ENCODE measurements around the gene FAS. TPM values are rescaled to one million over a fixed set of nuclear protein-coding genes. Genes with fewer than 3 reads are reported as not detected.

The FAS gene
- polyA plus RNA-seq, 1 experiment: 52.3 TPM

- ChIA-PET POLR2A (no interaction called here), CTCF (interaction anchor here (1.3 kb wide), 1 partner anchor 16 kb away, joined by 3 read pairs; no protein-coding TSS in a partner anchor)
- no peak for DNase-seq (ENCODE audit: low read depth)
- peaks cover 3% of the 10 kb centered on the region; the same call in 1 of the 2 replicates for H3K27me3 ChIP-seq (ENCODE audit: control insufficient read depth, insufficient read depth, low read length)
- no peak for TF ChIP-seq CTCF (IDR thresholded peaks at IDR 0.05; ENCODE audit: insufficient read depth, low read depth, low read length)
- no peak overlapping the region for H3K4me3 ChIP-seq (ENCODE audit: low read depth, low read length)
- H3K36me3 ChIP-seq (ENCODE audit: control insufficient read depth, insufficient read depth, low read length): no peaks in the 10 kb centered on the region
Observed at GRCh38 chr10:89063465-89063864, 72.9 kb downstream of the FAS start.

GRCh38 chr10:89064748-89065147 is 74.2 kb downstream of the FAS start:
- H3K4me3 ChIP-seq (ENCODE audit: low read depth, low read length): no peak overlapping the region
- peaks cover 3% of the 10 kb centered on the region; the same call in 1 of the 2 replicates for H3K27me3 ChIP-seq (ENCODE audit: control insufficient read depth, insufficient read depth, low read length)
- CTCF ChIA-PET: interaction anchor here (1.4 kb wide), 1 partner anchor 35 kb away, joined by 7 read pairs; no protein-coding TSS in a partner anchor
- no peak for DNase-seq (ENCODE audit: low read depth)
- H3K36me3 ChIP-seq (ENCODE audit: control insufficient read depth, insufficient read depth, low read length): no peaks in the 10 kb centered on the region
- POLR2A ChIA-PET: no interaction called here
- TF ChIP-seq CTCF (IDR thresholded peaks at IDR 0.05; ENCODE audit: insufficient read depth, low read depth, low read length): no peak

Small RNA genes lying within 50 kb of the gene (small RNA-seq; reads per million reads assigned to genes)
- gene MIR4679-2 (ENCODE audit: insufficient read length, low read depth, low replicate concordance): not detected
- gene RF02116 (ENCODE audit: insufficient read length, low read depth, low replicate concordance): not detected

Other genes starting within 250 kb of the FAS start
- not detected in 2 replicates for gene LIPN, start 230.8 kb upstream of the FAS start, polyA plus RNA-seq (2011; rRNA removed)
- gene LIPM, start 188.1 kb upstream of the FAS start, polyA plus RNA-seq (2011; rRNA removed): not detected in 2 replicates
- gene ANKRD22, start 139.0 kb upstream of the FAS start, polyA plus RNA-seq (2011; rRNA removed): not detected in 2 replicates
- gene STAMBPL1, start 110.6 kb upstream of the FAS start, polyA plus RNA-seq (2011; rRNA removed): 23.1 and 29.8 TPM in 2 replicates
- 1,067 and 1,821 TPM in 2 replicates for gene ACTA2, start 38.0 kb upstream of the FAS start, polyA plus RNA-seq (2011; rRNA removed)
- 0.53 and 0.86 TPM in 2 replicates for gene CH25H, start 216.5 kb downstream of the FAS start, polyA plus RNA-seq (2011; rRNA removed)